CD4-positive, CD25-positive, alpha-beta regulatory T cell (primary cell): Measurements from ENCODE around the gene VPS13D. TPM values are rescaled to one million over a fixed set of nuclear protein-coding genes. Genes with fewer than 3 reads are reported as not detected.

Experiments used
- ATAC-seq, 2 donors: fragments of 150-1000 bp; cut with Tn5 transposase; one replicate each; pipeline ENCODE4 v1.10.0; 2021; ENCODE audit warnings: low read depth in 2 of 2, moderate number of reproducible peaks in 2 of 2, moderate library complexity in 1 of 2
- DNase-seq, 3 donors: peaks; one replicate each; pipeline versions ENCODE4 v3.0.0 to v3.0.0-alpha.2; 2012 to 2022; ENCODE audit warnings: mixed read lengths in 1 of 3
- H3K27ac ChIP-seq: one replicate; pipeline ENCODE4 v1.7.0; 2013; ENCODE audit warnings: mild to moderate bottlenecking, low read length; ENCODE audit not compliant: insufficient read depth, poor library complexity, severe bottlenecking
- H3K27me3 ChIP-seq: one replicate; pipeline ENCODE4 v1.7.0; 2013; ENCODE audit warnings: low read length; ENCODE audit not compliant: control insufficient read depth, insufficient read depth
- H3K36me3 ChIP-seq: one replicate; pipeline ENCODE4 v1.7.0; 2013; ENCODE audit warnings: mild to moderate bottlenecking, low read length, moderate library complexity; ENCODE audit not compliant: control insufficient read depth, insufficient read depth
- H3K4me1 ChIP-seq: 2 replicates; pipeline ENCODE4 v1.7.0; 2013; ENCODE audit warnings: mild to moderate bottlenecking, low read length; ENCODE audit not compliant: insufficient read depth, control insufficient read depth, poor library complexity, severe bottlenecking
- H3K4me3 ChIP-seq: one replicate; pipeline ENCODE4 v1.7.0; 2013; ENCODE audit warnings: low read depth, mild to moderate bottlenecking, low read length, moderate library complexity
- H3K9me3 ChIP-seq, 2 experiments: 1 replicate in 1 of 2; 2 replicates in 1 of 2; pipeline ENCODE4 v1.7.0; 2013; ENCODE audit warnings: low read length in 2 of 2, mild to moderate bottlenecking in 1 of 2, moderate library complexity in 1 of 2; ENCODE audit not compliant: control insufficient read depth in 2 of 2
- H3K27ac Mint-ChIP-seq, 3 donors: one replicate each; pipeline ENCODE4 v1.8.0; 2020 to 2022; ENCODE audit warnings: mild to moderate bottlenecking in 3 of 3, mixed read lengths in 3 of 3, moderate library complexity in 2 of 3
- H3K27me3 Mint-ChIP-seq: one replicate; pipeline ENCODE4 v1.8.0; 2022; ENCODE audit warnings: mild to moderate bottlenecking, mixed read lengths
- H3K36me3 Mint-ChIP-seq: one replicate; pipeline ENCODE4 v1.8.0; 2020; ENCODE audit warnings: mixed read lengths
- H3K4me1 Mint-ChIP-seq, 4 donors: one replicate each; pipeline ENCODE4 v1.8.0; 2020 to 2022; ENCODE audit warnings: mixed read lengths in 4 of 4, mild to moderate bottlenecking in 1 of 4
- H3K4me3 Mint-ChIP-seq, 4 donors: one replicate each; pipeline ENCODE4 v1.8.0; 2020 to 2022; ENCODE audit warnings: mild to moderate bottlenecking in 4 of 4, mixed read lengths in 4 of 4, moderate library complexity in 3 of 4
- H3K9me3 Mint-ChIP-seq, 7 donors: one replicate each; pipeline ENCODE4 v1.8.0; 2020 to 2022; ENCODE audit warnings: mixed read lengths in 7 of 7, mild to moderate bottlenecking in 3 of 7, moderate library complexity in 2 of 7
- polyA plus RNA-seq, 4 donors: library from polyadenylated mRNA; unstranded; fragments of 300-500 nt; fragmentation: Illumina TruSeq; gene quantifications; one replicate each; pipeline ENCODE4 v1.2.3, GENCODE V29; 2021
- total RNA-seq: library from RNA; stranded (reverse); gene quantifications from one replicate; pipeline ENCODE4 v1.2.3, GENCODE V29; 2022

Gene VPS13D
- total and polyA plus RNA-seq, 5 donors from 2014 or later: 8.1 to 96.0 (median 10.3) TPM

GRCh38 chr1:12540580-12541273 lies 310.9 kb downstream of the VPS13D start:
- H3K27me3 ChIP-seq: no peaks in the 10 kb centered on the region
- no peaks in the 10 kb centered on the region for H3K4me1 ChIP-seq
- ATAC-seq: no peak
- Mint-ChIP-seq H3K4me3 (no peak overlapping the region), H3K27ac (no peak overlapping the region), H3K4me1 (no peaks in the 10 kb centered on the region), H3K27me3 (peaks cover 13% of the 10 kb centered on the region), H3K9me3 (peaks cover 0 to 14% (median 2%) of the 10 kb centered on the region in 7 donors), H3K36me3 (peaks cover 15% of the 10 kb centered on the region)
- H3K9me3 ChIP-seq: peaks cover 7 to 8% of the 10 kb centered on the region in 2 experiments
- DNase-seq: no peak
- H3K27ac ChIP-seq: no peak overlapping the region
- H3K4me3 ChIP-seq: no peak overlapping the region
- no peaks in the 10 kb centered on the region for H3K36me3 ChIP-seq

DNA sequence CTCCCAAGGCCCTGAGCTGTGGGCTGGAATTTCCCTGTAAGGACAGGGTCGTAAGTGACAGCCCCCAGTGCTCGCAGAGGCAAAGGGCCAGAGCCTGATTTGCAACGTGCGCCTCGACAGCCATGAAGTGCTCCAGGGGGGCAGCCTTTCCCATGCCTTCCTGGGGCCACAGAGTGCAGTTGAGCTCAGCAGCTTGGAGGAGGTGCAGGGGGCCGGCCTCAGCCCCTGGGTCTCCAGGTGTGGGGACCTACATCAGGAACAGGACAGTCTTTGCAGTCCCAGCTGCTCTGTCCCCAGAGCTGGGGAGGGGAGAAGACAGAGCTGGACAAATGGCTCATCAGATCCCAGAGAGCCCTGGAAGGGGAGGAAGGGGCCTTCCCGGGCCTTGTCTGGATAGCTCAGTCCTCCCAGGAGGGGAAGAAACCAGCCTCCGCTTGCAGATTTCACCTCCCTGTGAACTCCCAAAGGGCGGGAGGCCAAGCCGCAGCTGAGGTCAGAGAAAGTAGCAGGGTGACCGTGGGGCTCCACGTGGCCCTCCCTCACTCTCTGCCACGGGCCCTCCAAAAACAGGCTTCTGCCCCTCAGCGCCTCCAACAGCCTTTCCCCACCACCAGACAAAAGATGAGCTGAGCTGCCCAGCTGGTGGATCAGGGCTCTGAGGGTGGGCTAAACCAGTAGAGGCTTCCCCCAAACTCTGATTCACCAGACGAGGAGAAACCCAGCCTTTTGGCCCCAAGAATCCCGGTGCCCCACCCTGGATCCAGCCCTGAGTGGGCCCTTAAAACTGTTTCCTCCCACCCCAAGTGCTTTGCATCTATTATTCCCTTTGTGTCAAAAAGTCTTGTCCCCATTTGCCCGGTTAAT lies 311.7 kb downstream of the VPS13D start:
- H3K36me3 Mint-ChIP-seq: peaks cover 9% of the 10 kb centered on the region
- Histone ChIP-seq H3K36me3 (no peaks in the 10 kb centered on the region), H3K27me3 (no peaks in the 10 kb centered on the region), H3K4me3 (no peak overlapping the region), H3K9me3 (peaks cover under 1 to 2% of the 10 kb centered on the region in 2 experiments), H3K4me1 (no peaks in the 10 kb centered on the region), H3K27ac (no peak overlapping the region)
- H3K4me1 Mint-ChIP-seq: peaks cover 0 to under 1% (median 0%) of the 10 kb centered on the region in 4 donors
- H3K27me3 Mint-ChIP-seq: peaks cover 13% of the 10 kb centered on the region
- ATAC-seq (no peak), DNase-seq (no peak)
- H3K27ac Mint-ChIP-seq: no peak overlapping the region
- H3K4me3 Mint-ChIP-seq: no peak overlapping the region
- H3K9me3 Mint-ChIP-seq: peaks cover 0 to 7% (median 2%) of the 10 kb centered on the region in 7 donors

DNA sequence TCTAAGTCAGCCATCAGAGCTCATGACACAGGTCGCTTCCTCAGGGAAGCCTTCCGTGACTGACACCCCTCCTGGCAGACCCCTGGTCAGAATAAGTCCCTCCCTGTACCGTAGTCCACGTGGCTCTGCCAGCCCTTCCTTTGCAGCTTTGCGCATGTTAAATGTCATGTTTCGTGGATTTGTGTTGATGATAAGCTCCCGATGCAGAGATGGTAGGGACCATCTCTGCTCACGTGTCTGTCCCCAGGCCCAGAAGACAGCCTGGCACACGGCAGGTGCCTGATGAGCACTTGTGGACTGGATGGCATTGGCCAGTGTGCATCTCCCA lies 312.3 kb downstream of the VPS13D start:
- H3K27ac ChIP-seq: no peak overlapping the region
- Mint-ChIP-seq H3K27ac (peak overlapping the region in 1 of 3 donors; percentile 23), H3K4me1 (peaks cover 0 to 2% (median 0%) of the 10 kb centered on the region in 4 donors), H3K9me3 (peaks cover 0 to 5% (median 1%) of the 10 kb centered on the region in 7 donors), H3K27me3 (peaks cover 13% of the 10 kb centered on the region), H3K4me3 (no peak overlapping the region), H3K36me3 (peaks cover 5% of the 10 kb centered on the region)
- DNase-seq (no peak), ATAC-seq (no peak)
- no peak overlapping the region for H3K4me3 ChIP-seq
- H3K4me1 ChIP-seq: no peaks in the 10 kb centered on the region
- no peaks in the 10 kb centered on the region for H3K27me3 ChIP-seq
- no peaks in the 10 kb centered on the region for H3K9me3 ChIP-seq
- H3K36me3 ChIP-seq: no peaks in the 10 kb centered on the region

GRCh38 chr1:12542616-12543592 lies 313.1 kb downstream of the VPS13D start:
- no peak overlapping the region for H3K4me3 ChIP-seq
- no peaks in the 10 kb centered on the region for H3K36me3 ChIP-seq
- ATAC-seq: no peak
- no peaks in the 10 kb centered on the region for H3K36me3 Mint-ChIP-seq
- H3K4me1 Mint-ChIP-seq: peaks cover 0 to 2% (median 0%) of the 10 kb centered on the region in 4 donors
- peak overlapping the region in 1 of 3 donors; percentile 23 for H3K27ac Mint-ChIP-seq
- H3K27me3 ChIP-seq: no peaks in the 10 kb centered on the region
- peaks cover 8% of the 10 kb centered on the region for H3K27me3 Mint-ChIP-seq
- H3K9me3 ChIP-seq: no peaks in the 10 kb centered on the region
- peaks cover 0 to 1% (median 0%) of the 10 kb centered on the region in 7 donors for H3K9me3 Mint-ChIP-seq
- H3K4me1 ChIP-seq: no peaks in the 10 kb centered on the region
- H3K27ac ChIP-seq: no peak overlapping the region
- H3K4me3 Mint-ChIP-seq: no peak overlapping the region
- DNase-seq: no peak

DNA sequence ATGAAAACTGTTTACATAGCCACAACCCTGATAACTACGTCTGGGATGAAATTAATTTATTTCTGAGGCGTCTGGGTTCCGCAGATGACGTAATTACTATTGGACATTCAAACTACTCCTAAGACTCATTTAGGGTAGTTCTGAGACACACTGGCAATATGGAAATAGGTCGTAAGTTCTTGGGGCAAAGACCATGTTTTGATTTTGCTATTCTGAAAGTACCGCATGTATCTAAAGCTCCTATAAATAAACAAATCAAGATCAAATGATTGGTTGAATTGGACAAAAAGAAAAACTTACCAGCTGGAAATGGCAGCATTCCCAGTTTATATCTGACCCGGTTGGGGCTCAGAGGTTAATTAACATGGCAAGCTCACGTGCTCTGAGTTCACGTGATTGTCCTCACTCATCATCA lies 313.9 kb downstream of the VPS13D start:
- no peaks in the 10 kb centered on the region for H3K27me3 ChIP-seq
- H3K36me3 Mint-ChIP-seq: no peaks in the 10 kb centered on the region
- H3K27ac Mint-ChIP-seq: no peak overlapping the region
- peaks cover 8% of the 10 kb centered on the region for H3K27me3 Mint-ChIP-seq
- no peak overlapping the region for H3K4me3 Mint-ChIP-seq
- ATAC-seq: no peak
- H3K9me3 ChIP-seq: no peaks in the 10 kb centered on the region
- no peak for DNase-seq
- H3K4me1 Mint-ChIP-seq: peaks cover 0 to 2% (median 0%) of the 10 kb centered on the region in 4 donors
- H3K36me3 ChIP-seq: no peaks in the 10 kb centered on the region
- H3K4me1 ChIP-seq: no peaks in the 10 kb centered on the region
- no peak overlapping the region for H3K4me3 ChIP-seq
- no peak overlapping the region for H3K27ac ChIP-seq
- peaks cover 0 to 1% (median 0%) of the 10 kb centered on the region in 7 donors for H3K9me3 Mint-ChIP-seq

DNA sequence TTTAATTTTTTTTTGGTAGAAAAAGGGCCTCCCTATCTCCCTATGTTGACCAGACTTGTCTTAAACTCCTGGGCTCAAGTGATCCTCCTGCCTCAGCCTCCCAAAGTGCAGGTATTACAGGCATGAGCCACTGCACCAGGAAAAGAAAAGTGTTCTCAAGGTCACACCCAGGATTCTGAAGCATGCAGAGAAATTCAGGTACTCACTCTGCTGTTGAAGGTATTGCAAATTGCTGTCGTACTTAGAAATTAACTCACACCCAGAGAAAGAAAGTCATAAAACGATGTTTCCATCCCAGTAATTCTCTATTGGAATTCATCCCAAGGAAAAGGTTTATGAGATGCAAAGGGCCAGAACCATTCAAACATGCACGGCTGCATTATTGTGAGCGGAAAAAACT lies 314.5 kb downstream of the VPS13D start:
- Histone ChIP-seq H3K27me3 (no peaks in the 10 kb centered on the region), H3K4me1 (no peaks in the 10 kb centered on the region), H3K4me3 (no peak overlapping the region), H3K27ac (no peak overlapping the region), H3K9me3 (no peaks in the 10 kb centered on the region), H3K36me3 (no peaks in the 10 kb centered on the region)
- ATAC-seq: no peak
- H3K27me3 Mint-ChIP-seq: peaks cover 8% of the 10 kb centered on the region
- H3K27ac Mint-ChIP-seq: no peak overlapping the region
- H3K9me3 Mint-ChIP-seq: no peaks in the 10 kb centered on the region
- no peak for DNase-seq
- H3K4me1 Mint-ChIP-seq: peaks cover 0 to 2% (median 0%) of the 10 kb centered on the region in 4 donors
- H3K36me3 Mint-ChIP-seq: no peaks in the 10 kb centered on the region
- no peak overlapping the region for H3K4me3 Mint-ChIP-seq

DNA sequence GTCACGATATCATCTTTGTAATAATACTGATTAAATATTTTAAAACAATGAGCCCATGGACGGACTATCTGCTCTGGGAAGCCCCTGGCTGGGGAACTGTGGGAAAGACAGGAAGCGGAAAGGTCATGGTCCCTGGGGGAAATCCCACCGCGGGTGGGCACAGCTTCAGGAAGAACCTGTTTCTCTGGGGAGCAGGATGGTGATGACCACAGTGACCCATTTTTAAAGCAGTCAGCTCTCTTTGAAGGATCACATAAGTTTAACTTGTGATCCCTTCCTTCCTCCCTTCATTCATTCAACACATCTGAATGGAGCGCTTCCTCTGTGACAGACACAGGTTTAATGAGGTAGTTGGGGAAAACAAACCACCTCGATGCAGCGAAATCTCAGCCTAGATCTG lies 315.2 kb downstream of the VPS13D start:
- Histone ChIP-seq H3K4me1 (no peaks in the 10 kb centered on the region), H3K4me3 (no peak overlapping the region), H3K27me3 (no peaks in the 10 kb centered on the region), H3K9me3 (no peaks in the 10 kb centered on the region), H3K27ac (no peak overlapping the region), H3K36me3 (no peaks in the 10 kb centered on the region)
- Mint-ChIP-seq H3K36me3 (no peaks in the 10 kb centered on the region), H3K27me3 (peaks cover 8% of the 10 kb centered on the region), H3K27ac (no peak overlapping the region), H3K9me3 (no peaks in the 10 kb centered on the region), H3K4me1 (peaks cover 0 to 2% (median 0%) of the 10 kb centered on the region in 4 donors), H3K4me3 (no peak overlapping the region)
- ATAC-seq (no peak), DNase-seq (no peak)
